HepG2 (cell line): ENCODE measurements around the gene AP2B1. TPM values are rescaled to one million over a fixed set of nuclear protein-coding genes. Genes with fewer than 3 reads are reported as not detected.

ENCODE experiments used
- ATAC-seq: fragments of 200-7000 bp; cut with Tn5 transposase; 3 replicates; pipeline ENCODE4 v1.9.1; 2020; ENCODE audit warnings: mild to moderate bottlenecking, moderate library complexity
- BruUV-seq: library from RNA; stranded (reverse); fragments of 400-500 nt; replicated peaks from 2 replicates; lab custom pipeline; 2021; lab: Mats Ljungman, UMichigan
- CTCF ChIA-PET: fragments of 300-600 bp; formaldehyde crosslinking; extraction: SDS; loops from one replicate; lab custom pipeline; 2021; ENCODE audit warnings: low total read pairs, inconsistent platforms, low intra/inter-chr PET ratio; lab: Yijun Ruan, JAX
- POLR2A ChIA-PET: fragments of 350-600 bp; sonication (Branson Sonifier 250); formaldehyde crosslinking; loops from one replicate; lab custom pipeline; 2020; ENCODE audit warnings: antibody characterized with exemption, inconsistent platforms; lab: Yijun Ruan, JAX
- DNase-seq: peaks from one replicate; pipeline ENCODE4 v3.0.0-alpha.2; 2015; ENCODE audit warnings: low spot score
- FAIRE-seq: peaks from 3 replicates; lab custom pipeline; 2011; peaks lifted over from hg19 to GRCh38; lab: Jason Lieb, UNC
- H2AFZ ChIP-seq: one replicate; pipeline ENCODE4 v1.6.1; 2011; ENCODE audit warnings: low read length, inconsistent platforms
- H3K27ac ChIP-seq: fragments of 300-600 bp; 3 replicates; pipeline ENCODE4 v1.8.0; 2011; ENCODE audit warnings: mixed run types, mild to moderate bottlenecking, mixed read lengths, low read length, inconsistent platforms; ENCODE audit not compliant: insufficient read depth; ENCODE audit errors: extremely low read length
- H3K27me3 ChIP-seq, 2 experiments: fragments of 200-600 bp in 1 of 2; 2 replicates in 1 of 2; 3 replicates in 1 of 2; pipeline versions ENCODE4 v1.6.0 to v1.8.0; 2011; ENCODE audit warnings: low read length in 2 of 2, mild to moderate bottlenecking in 2 of 2, moderate library complexity in 2 of 2, inconsistent platforms in 1 of 2; ENCODE audit not compliant: insufficient read depth in 2 of 2, control insufficient read depth in 1 of 2
- H3K36me3 ChIP-seq, 2 experiments: fragments of 200-600 bp in 1 of 2; replicated peaks in 1 of 2; 2 replicates in 1 of 2; 3 replicates in 1 of 2; pipeline versions ENCODE4 v1.5.1 to v1.8.0; 2011; ENCODE audit warnings: low read length in 2 of 2, inconsistent platforms in 1 of 2; ENCODE audit not compliant: insufficient read depth in 2 of 2, control insufficient read depth in 1 of 2
- H3K4me1 ChIP-seq: 2 replicates; pipeline ENCODE4 v1.5.1; 2012; ENCODE audit warnings: low read length, inconsistent platforms; ENCODE audit not compliant: insufficient read depth
- H3K4me2 ChIP-seq: 2 replicates; pipeline ENCODE4 v1.6.0; 2011; ENCODE audit warnings: low read depth, low read length, inconsistent platforms
- H3K4me3 ChIP-seq, 3 experiments: fragments of 200-600 bp in 1 of 3; sonication (generic), shearing (Covaris generic) in 1 of 3; replicated peaks in 1 of 3; 2 replicates each; pipeline ENCODE4 v1.5.1; 2011 to 2016; ENCODE audit warnings: low read length in 3 of 3, inconsistent platforms in 2 of 3, low read depth in 2 of 3, mild to moderate bottlenecking in 2 of 3, control low read depth in 1 of 3, mixed read lengths in 1 of 3; ENCODE audit not compliant: insufficient read depth in 1 of 3
- H3K79me2 ChIP-seq: one replicate; pipeline ENCODE4 v1.6.1; 2011; ENCODE audit warnings: low read length, inconsistent platforms; ENCODE audit not compliant: insufficient read depth
- H3K9ac ChIP-seq: 2 replicates; pipeline ENCODE4 v1.6.0; 2011; ENCODE audit warnings: mild to moderate bottlenecking, low read depth, low read length, inconsistent platforms; ENCODE audit not compliant: insufficient read depth
- H3K9me3 ChIP-seq: 2 replicates; pipeline ENCODE4 v1.5.1; 2012; ENCODE audit warnings: mild to moderate bottlenecking, low read length
- H4K20me1 ChIP-seq: 2 replicates; pipeline ENCODE4 v1.6.0; 2011; ENCODE audit warnings: inconsistent platforms, mild to moderate bottlenecking, low read length, moderate library complexity; ENCODE audit not compliant: insufficient read depth
- RBM22 ChIP-seq: fragments of 200-400 bp; formaldehyde crosslinking; optimal IDR thresholded peaks from 2 replicates; pipeline ENCODE3; 2017; ENCODE audit warnings: mild to moderate bottlenecking, low read length, moderate library complexity
- SKIL ChIP-seq: sonication (generic); formaldehyde crosslinking; IDR thresholded peaks from 2 replicates; pipeline ENCODE4 v1.8.0; 2022; ENCODE audit warnings: missing genetic modification reagents, mild to moderate bottlenecking, moderate library complexity, borderline replicate concordance
- WGBS: methylation state at CpG from one replicate; pipeline ENCODE4 v1.1.6; 2017; ENCODE audit warnings: low lambda C conversion rate; 5-methylcytosine and 5-hydroxymethylcytosine counted together
- in situ Hi-C: cut with HindIII; loops from 2 replicates; pipeline ENCODE4 v1.10.0; 2017; ENCODE audit warnings: low pct_unique_long_range_greater_than_20kb; ENCODE audit not compliant: extremely low pct_ligation_motif_present
- intact Hi-C: fragments of 100-400 bp; cut with micrococcal nuclease; formaldehyde crosslinking; loops from one replicate; pipeline ENCODE4 v1.10.0; 2022; ENCODE audit not compliant: unreplicated experiment
- polyA plus RNA-seq, 8 experiments: library from polyadenylated mRNA; depleted of rRNA in 3 of 8; stranded (reverse) in 7 of 8; unstranded in 1 of 8; fragments of >200 nt; fragmentation: Illumina TruSeq in 4 of 8; extraction: Trizol in 4 of 8; gene quantifications; 2 replicates each; pipeline versions ENCODE4 v1.2.1 to v1.2.3, GENCODE V29; 2011 to 2016; ENCODE audit warnings: low read depth in 4 of 8, missing spikeins in 1 of 8, mixed read lengths in 1 of 8; ENCODE audit not compliant: insufficient read depth in 1 of 8
- total RNA-seq, 5 experiments: library from RNA; depleted of rRNA; stranded (reverse); fragments of >200 nt; fragmentation: Illumina TruSeq; extraction: Trizol; gene quantifications; 2 replicates each; pipeline ENCODE4 v1.2.3, GENCODE V29; 2016; ENCODE audit warnings: low read depth in 1 of 5

Gene AP2B1
- total and polyA plus RNA-seq, 2 of the 13 experiments (the other 11 are each of a cell fraction or from before 2014, with no cell fraction given), result 23.8 to 71.3 TPM

GRCh38 chr17:35588196-35588920 lies 1.2 kb downstream of the AP2B1 start (continued):
- no peak for TF ChIP-seq SKIL (CRISPR knock-in tag)

GRCh38 chr17:35596072-35596471 lies 8.9 kb downstream of the AP2B1 start:
- H3K36me3 ChIP-seq, result peaks cover 16 to 49% of the 10 kb centered on the region in 2 experiments; a peak in 4 of 5 replicates
- no peaks in the 10 kb centered on the region; a peak in 1 of 5 replicates for H3K27me3 ChIP-seq
- no peak for DNase-seq
- no peak overlapping the region for H2AFZ ChIP-seq
- no peak for TF ChIP-seq RBM22
- TF ChIP-seq, all 625 proteins: peak for 0
- H3K4me3 ChIP-seq, result no peak overlapping the region
- intact Hi-C loops, result no loop called here
- in situ Hi-C loops, result no loop called here
- POLR2A ChIA-PET, result no interaction called here
- 98% methylated on average over 4 of the region's 4 CpGs for WGBS
- BruUV-seq, result no TSS peak
- H4K20me1 ChIP-seq, result no peaks in the 10 kb centered on the region
- H3K4me1 ChIP-seq, result no peaks in the 10 kb centered on the region
- H3K79me2 ChIP-seq, result peaks cover 21% of the 10 kb centered on the region
- no peak for ATAC-seq
- H3K9ac ChIP-seq, result no peak overlapping the region
- no peak for FAIRE-seq
- CTCF ChIA-PET, result no interaction called here
- H3K9me3 ChIP-seq, result no peaks in the 10 kb centered on the region
- H3K4me2 ChIP-seq, result no peak overlapping the region
- no peak overlapping the region for H3K27ac ChIP-seq
